K562 (cell line): ENCODE data around the gene DCAF10. TPM values are rescaled to one million over a fixed set of nuclear protein-coding genes. Genes with fewer than 3 reads are reported as not detected.

ENCODE experiments used
- CHAMP1 ChIP-seq: fragments of 450-650 bp; IDR thresholded peaks from 2 replicates; pipeline ENCODE4 v1.6.1; 2016; ENCODE audit warnings: mild to moderate bottlenecking
- CHD7 ChIP-seq: fragments of 200-600 bp; sonication (generic); IDR thresholded peaks from one replicate; pipeline ENCODE4 v1.6.1; 2012; ENCODE audit warnings: mild to moderate bottlenecking, low read depth, low read length, inconsistent platforms
- RBM25 ChIP-seq: fragments of 200-400 bp; formaldehyde crosslinking; IDR thresholded peaks from 2 replicates; pipeline ENCODE4 v1.6.1; 2018; ENCODE audit warnings: low read length, low read depth, moderate library complexity; ENCODE audit not compliant: severe bottlenecking
- RCOR1 ChIP-seq, 2 experiments: IDR thresholded peaks; 2 replicates each; pipeline ENCODE4 v1.6.1; 2012; ENCODE audit warnings: low read depth in 2 of 2, low read length in 2 of 2, borderline replicate concordance in 1 of 2, improper control_type of control experiment in 1 of 2
- ZBTB2 ChIP-seq: fragments of 450-650 bp; IDR thresholded peaks from 2 replicates; pipeline ENCODE4 v1.6.1; 2016; ENCODE audit warnings: antibody characterized with exemption
- ZBTB49 ChIP-seq: sonication (generic); formaldehyde crosslinking; IDR thresholded peaks from 2 replicates; pipeline ENCODE4 v1.8.0; 2022; ENCODE audit warnings: missing genetic modification reagents, mild to moderate bottlenecking, borderline replicate concordance
- ZNF785 ChIP-seq: fragments of 250-450 bp; sonication (Bioruptor Pico); IDR thresholded peaks from 2 replicates; pipeline ENCODE4 v1.4.0; 2020; ENCODE audit warnings: mild to moderate bottlenecking
- polyA plus RNA-seq, 8 experiments: library from polyadenylated mRNA; depleted of rRNA in 4 of 8; stranded (reverse) in 5 of 8; unstranded in 3 of 8; fragments of >200 nt; fragmentation: Nextera tagmentation in 2 of 8; fragmentation: Illumina TruSeq in 1 of 8; extraction: Ambion mirVana in 2 of 8; extraction: Trizol in 1 of 8; gene quantifications; 2 replicates each; pipeline versions ENCODE4 v1.2.1 to v1.2.3, GENCODE V29; 2011 to 2014; ENCODE audit warnings: inconsistent platforms in 1 of 8, missing spikeins in 1 of 8
- total RNA-seq, 7 experiments: library from RNA; depleted of rRNA in 6 of 7; stranded (reverse); fragments of >200 nt in 6 of 7; fragmentation: Illumina TruSeq in 2 of 7; extraction: Trizol in 2 of 7; gene quantifications; 2 replicates each; pipeline versions ENCODE4 v1.2.1 to v1.2.3, GENCODE V29; 2011 to 2021; ENCODE audit warnings: low replicate concordance in 1 of 7

DCAF10 gene
- total and polyA plus RNA-seq, 9 of the 15 experiments (the other 6 are each of a cell fraction or from before 2014, with no cell fraction given) = 6.8 to 40.1 (median 16.9) TPM

- TF ChIP-seq CHD7 (no peak), ZNF785 (CRISPR knock-in tag) (no peak), CHAMP1 (peak; percentile 40; the same call in 1 of the 2 replicates), RBM25 (peak; percentile 22), ZBTB49 (CRISPR knock-in tag) (no peak), RCOR1 (IDR thresholded peaks at IDR 0.05; ENCODE audit: borderline replicate concordance in 1 of 2, low read depth in 2 of 2, low read length in 2 of 2) (no peak), ZBTB2 (no peak)
These were observed 47.7 kb upstream of the DCAF10 start (continued) for GRCh38 chr9:37752642-37753488.
